GM12878 (cell line): ENCODE measurements around the gene LETM1. TPM values are rescaled to one million over a fixed set of nuclear protein-coding genes. Genes with fewer than 3 reads are reported as not detected.

Source experiments
- ATAC-seq: fragments of 200-7000 bp; cut with Tn5 transposase; 3 replicates; pipeline ENCODE4 v1.9.1; 2020; ENCODE audit warnings: mild to moderate bottlenecking, moderate library complexity
- BruUV-seq: library from RNA; stranded (reverse); fragments of 400-500 nt; replicated peaks from 2 replicates; lab custom pipeline; 2021; lab: Mats Ljungman, UMichigan
- CTCF ChIA-PET: fragments of 300-600 bp; sonication (Branson Sonifier 250); formaldehyde crosslinking; extraction: SDS; loops from one replicate; lab custom pipeline; 2021; ENCODE audit warnings: inconsistent platforms; lab: Yijun Ruan, JAX
- POLR2A ChIA-PET: fragments of 350-600 bp; formaldehyde crosslinking; extraction: SDS; loops from one replicate; lab custom pipeline; 2021; ENCODE audit warnings: inconsistent platforms; lab: Charles Lee
- RAD21 ChIA-PET: fragments of 300-600 bp; sonication (Branson Sonifier 250); formaldehyde crosslinking; loops from one replicate; lab custom pipeline; 2023; ENCODE audit warnings: antibody characterized with exemption; ENCODE audit not compliant: unreplicated experiment; lab: Charles Lee
- SMC1A ChIA-PET: fragments of 300-600 bp; sonication (Branson Sonifier 250); formaldehyde crosslinking; loops from one replicate; lab custom pipeline; 2023; ENCODE audit not compliant: unreplicated experiment, uncharacterized antibody; lab: Charles Lee
- DNase-seq: peaks from one replicate; pipeline ENCODE4 v3.0.0-alpha.2; 2011; ENCODE audit warnings: low read depth, low spot score
- FAIRE-seq: peaks from 3 replicates; lab custom pipeline; 2011; peaks lifted over from hg19 to GRCh38; lab: Jason Lieb, UNC
- H2AFZ ChIP-seq: 2 replicates; pipeline ENCODE4 v1.6.0; 2011; ENCODE audit warnings: low read depth, low read length, control low read depth; ENCODE audit not compliant: control insufficient read depth
- H3K27ac ChIP-seq: 2 replicates; pipeline ENCODE4 v1.5.1; 2011; ENCODE audit warnings: control low read depth; ENCODE audit not compliant: control insufficient read depth, insufficient read depth
- H3K27me3 ChIP-seq, 2 experiments: replicated peaks in 1 of 2; 2 replicates each; pipeline versions ENCODE4 v1.6.0 to v1.6.1; 2011; ENCODE audit warnings: low read length in 1 of 2; ENCODE audit not compliant: control insufficient read depth in 2 of 2, insufficient read depth in 2 of 2
- H3K36me3 ChIP-seq, 2 experiments: 2 replicates each; pipeline ENCODE4 v1.5.1; 2011; ENCODE audit warnings: low read length in 1 of 2; ENCODE audit not compliant: control insufficient read depth in 2 of 2, insufficient read depth in 2 of 2
- H3K4me1 ChIP-seq: 2 replicates; pipeline ENCODE4 v1.6.1; 2011; ENCODE audit warnings: mild to moderate bottlenecking, low read length, moderate library complexity, mixed read lengths; ENCODE audit not compliant: control insufficient read depth, insufficient read depth
- H3K4me2 ChIP-seq: 2 replicates; pipeline ENCODE4 v1.6.0; 2011; ENCODE audit warnings: control low read depth; ENCODE audit not compliant: control insufficient read depth, insufficient read depth
- H3K4me3 ChIP-seq: fragments of 200-600 bp; sonication (generic); 2 replicates; pipeline ENCODE4 v1.5.1; 2016
- H3K79me2 ChIP-seq: 2 replicates; pipeline ENCODE4 v1.6.0; 2011; ENCODE audit warnings: low read length; ENCODE audit not compliant: control insufficient read depth, insufficient read depth
- H3K9ac ChIP-seq: 2 replicates; pipeline ENCODE4 v1.8.0; 2011; ENCODE audit warnings: low read length, control low read depth, mixed read lengths; ENCODE audit not compliant: control insufficient read depth, insufficient read depth
- H3K9me3 ChIP-seq: replicated peaks from 3 replicates; pipeline ENCODE4 v1.5.1; 2011; ENCODE audit warnings: mild to moderate bottlenecking, low read length; ENCODE audit not compliant: control insufficient read depth, insufficient read depth
- H4K20me1 ChIP-seq: 2 replicates; pipeline ENCODE4 v1.6.0; 2011; ENCODE audit not compliant: control insufficient read depth, insufficient read depth
- ATF2 ChIP-seq: IDR thresholded peaks from 2 replicates; pipeline ENCODE4 v1.6.1; 2012; ENCODE audit warnings: low read length, inconsistent platforms
- ELK1 ChIP-seq: IDR thresholded peaks from 2 replicates; pipeline ENCODE4 v1.6.1; 2012; ENCODE audit warnings: low read depth, low read length, improper control_type of control experiment
- IRF4 ChIP-seq: IDR thresholded peaks from 2 replicates; pipeline ENCODE4 v1.6.1; 2011; ENCODE audit warnings: low read depth, low read length
- NFXL1 ChIP-seq: fragments of 450-650 bp; IDR thresholded peaks from 2 replicates; pipeline ENCODE4 v1.6.1; 2017; ENCODE audit warnings: antibody characterized with exemption, mild to moderate bottlenecking, borderline replicate concordance
- RELA ChIP-seq: fragments of 450-650 bp; IDR thresholded peaks from 2 replicates; pipeline ENCODE4 v1.8.0; 2014; ENCODE audit warnings: borderline replicate concordance; ENCODE audit not compliant: partially characterized antibody
- SIN3A ChIP-seq: IDR thresholded peaks from 2 replicates; pipeline ENCODE4 v1.6.1; 2012; ENCODE audit warnings: low read depth, low read length, improper control_type of control experiment
- STAT3 ChIP-seq: IDR thresholded peaks from 2 replicates; pipeline ENCODE4 v1.6.1; 2011; ENCODE audit warnings: low read depth, low read length, improper control_type of control experiment
- YBX1 ChIP-seq: fragments of 450-650 bp; IDR thresholded peaks from 2 replicates; pipeline ENCODE4 v1.6.1; 2016; ENCODE audit warnings: antibody characterized with exemption
- ZBTB4 ChIP-seq: fragments of 450-650 bp; formaldehyde crosslinking; IDR thresholded peaks from 2 replicates; pipeline ENCODE4 v1.4.0; 2022; ENCODE audit warnings: mild to moderate bottlenecking, moderate library complexity
- ZNF24 ChIP-seq: fragments of 450-650 bp; IDR thresholded peaks from 2 replicates; pipeline ENCODE4 v1.6.1; 2017; ENCODE audit warnings: antibody characterized with exemption, mild to moderate bottlenecking
- ZNF592 ChIP-seq: fragments of 450-650 bp; IDR thresholded peaks from 2 replicates; pipeline ENCODE4 v1.6.1; 2017; ENCODE audit warnings: mild to moderate bottlenecking, moderate library complexity
- WGBS: methylation state at CpG from one replicate; pipeline ENCODE4 v1.1.6; 2016; ENCODE audit warnings: low lambda C conversion rate; ENCODE audit not compliant: insufficient replicate concordance, insufficient coverage; ENCODE audit errors: missing lambda C conversion rate; 5-methylcytosine and 5-hydroxymethylcytosine counted together
- in situ Hi-C: fragments of 300-500 bp; cut with MboI; formaldehyde crosslinking; loops from 9 replicates; pipeline ENCODE4 v1.14.3; 2018; ENCODE audit warnings: mixed read lengths
- intact Hi-C: fragments of 100-400 bp; cut with micrococcal nuclease; formaldehyde crosslinking; loops from one replicate; pipeline ENCODE4 v1.14.2; 2022; ENCODE audit not compliant: unreplicated experiment
- polyA plus RNA-seq, 11 experiments: library from polyadenylated mRNA; depleted of rRNA in 4 of 11; unstranded in 6 of 11; stranded (reverse) in 5 of 11; fragments of >200 nt; fragmentation: Nextera tagmentation in 4 of 11; fragmentation: Illumina TruSeq in 1 of 11; extraction: Ambion mirVana in 4 of 11; extraction: Trizol in 1 of 11; gene quantifications; 1 replicate in 1 of 11; 2 replicates in 10 of 11; pipeline versions ENCODE4 v1.2.1 to v1.2.3, GENCODE V29; 2011 to 2016; ENCODE audit warnings: inconsistent platforms in 2 of 11, missing spikeins in 2 of 11, low read depth in 1 of 11
- total RNA-seq, 4 experiments: library from RNA; depleted of rRNA in 3 of 4; stranded (reverse); fragments of >200 nt in 3 of 4; fragmentation: Illumina TruSeq in 1 of 4; extraction: Trizol in 1 of 4; gene quantifications; 2 replicates each; pipeline versions ENCODE4 v1.2.1 to v1.2.3, GENCODE V29; 2013 to 2021

Gene LETM1
- total and polyA plus RNA-seq, 10 of the 15 experiments (the other 5 are each of a cell fraction or from before 2014, with no cell fraction given), result 2.6 to 65.2 (median 30.2) TPM

GRCh38 chr4:1895971-1896657 lies 40.2 kb upstream of the LETM1 start (continued):
- TF ChIP-seq ZNF592, result no peak
- TF ChIP-seq, all 136 proteins: peak for 0

DNA sequence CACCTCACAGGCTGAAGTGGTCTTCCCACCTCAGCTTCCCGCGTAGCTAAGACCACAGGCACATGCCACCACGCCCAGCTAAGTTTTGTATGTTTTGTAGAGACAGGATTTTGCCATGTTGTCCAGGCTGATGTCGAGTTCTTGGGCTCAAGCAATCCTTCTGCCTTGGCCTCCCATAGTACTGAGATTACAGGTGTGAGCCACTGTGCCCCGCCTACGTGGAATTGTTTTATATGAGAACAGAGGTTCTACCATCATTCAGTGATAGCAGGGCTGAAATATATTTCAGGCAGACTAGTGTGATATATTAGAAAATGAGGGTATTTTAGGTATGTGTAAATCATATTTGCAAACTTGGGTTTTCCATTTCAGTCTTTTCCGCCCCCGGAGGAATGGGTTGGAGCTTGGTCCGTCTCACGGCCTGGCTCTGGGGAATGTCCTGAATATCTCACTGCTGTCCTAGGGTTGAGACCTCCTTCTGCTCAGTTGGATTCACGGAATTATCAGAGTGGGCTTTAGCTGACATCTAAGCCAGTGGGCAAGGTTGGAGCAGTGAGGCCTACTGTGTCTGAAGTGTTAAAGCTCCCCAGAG lies 35.1 kb upstream of the LETM1 start:
- H3K4me1 ChIP-seq, result peaks cover 2% of the 10 kb centered on the region; the same call in 1 of the 2 replicates
- no peaks in the 10 kb centered on the region for H4K20me1 ChIP-seq
- ChIA-PET POLR2A (no interaction called here), CTCF (interaction anchor here (1.2 kb wide), 1 partner anchor 9 kb away, joined by 6 read pairs; no protein-coding TSS in a partner anchor), SMC1A (interaction anchor here (0.9 kb wide), 1 partner anchor 9 kb away, joined by 3 read pairs; no protein-coding TSS in a partner anchor), RAD21 (no interaction called here)
- H3K9ac ChIP-seq, result no peak overlapping the region
- peaks cover 3 to 10% of the 10 kb centered on the region in 2 experiments; a peak in 3 of 4 replicates for H3K36me3 ChIP-seq
- FAIRE-seq (no peak), DNase-seq (no peak), ATAC-seq (no peak)
- H2AFZ ChIP-seq, result no peak overlapping the region
- no TSS peak for BruUV-seq
- H3K4me2 ChIP-seq, result no peak overlapping the region
- 99% methylated on average over 11 of the region's 11 CpGs for WGBS
- no peak overlapping the region for H3K4me3 ChIP-seq
- intact Hi-C loops, result no loop called here
- no peaks in the 10 kb centered on the region for H3K9me3 ChIP-seq
- H3K27ac ChIP-seq, result no peak overlapping the region
- H3K79me2 ChIP-seq, result peaks cover 91% of the 10 kb centered on the region
- in situ Hi-C loops, result no loop called here
- no peaks in the 10 kb centered on the region for H3K27me3 ChIP-seq
- TF ChIP-seq ZBTB4, result no peak
- no peak for TF ChIP-seq SIN3A
- TF ChIP-seq ATF2, result no peak
- TF ChIP-seq STAT3, result no peak
- no peak for TF ChIP-seq ELK1
- no peak for TF ChIP-seq ZNF24
- no peak for TF ChIP-seq IRF4
- no peak for TF ChIP-seq YBX1
- no peak for TF ChIP-seq RELA
- TF ChIP-seq NFXL1, result no peak
